HG02571 (cell line): Measurements from ENCODE around the gene POFUT2.
A peak's percentile ranks its signal among the peaks of the same experiment; 100 is the strongest.

Experiments
- ATAC-seq: cut with Tn5 transposase; IDR thresholded peaks from one replicate; pipeline ENCODE4 v1.9.1; 2021; ENCODE audit warnings: mild to moderate bottlenecking, moderate library complexity; ENCODE audit not compliant: unreplicated experiment

POFUT2 gene

GRCh38 chr21:45287438-45288391 lies at the start of gene POFUT2:
Gene POFUT2 (minus strand): TSS chr21:45287895. CDS start chr21:45287871, 24 bp downstream.
- peak; percentile 76 for ATAC-seq

DNA sequence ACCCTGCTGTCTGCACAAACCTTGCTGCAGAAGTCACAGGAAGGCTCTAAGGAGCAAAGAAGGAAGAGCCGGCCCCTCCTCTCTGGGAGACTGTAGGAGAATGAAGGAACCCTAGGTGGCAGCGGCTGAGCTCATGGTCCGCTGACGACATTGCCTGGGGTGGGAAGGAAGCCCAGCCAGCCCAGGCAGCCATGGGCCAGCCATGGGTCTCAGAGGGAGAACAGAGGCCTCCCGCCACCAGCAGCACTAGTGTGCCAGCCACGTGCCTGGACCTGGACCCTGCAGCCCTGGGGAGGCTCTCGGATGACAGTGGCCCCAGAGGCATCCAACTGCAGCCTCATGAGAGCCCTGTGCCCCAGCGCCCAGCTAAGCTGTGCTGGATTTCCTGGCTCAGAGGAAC lies 49.2 kb upstream of the POFUT2 start:
- ATAC-seq = no peak

- ATAC-seq = no peak
Observed at GRCh38 chr21:45336535-45336810, 48.8 kb upstream of the POFUT2 start.

DNA sequence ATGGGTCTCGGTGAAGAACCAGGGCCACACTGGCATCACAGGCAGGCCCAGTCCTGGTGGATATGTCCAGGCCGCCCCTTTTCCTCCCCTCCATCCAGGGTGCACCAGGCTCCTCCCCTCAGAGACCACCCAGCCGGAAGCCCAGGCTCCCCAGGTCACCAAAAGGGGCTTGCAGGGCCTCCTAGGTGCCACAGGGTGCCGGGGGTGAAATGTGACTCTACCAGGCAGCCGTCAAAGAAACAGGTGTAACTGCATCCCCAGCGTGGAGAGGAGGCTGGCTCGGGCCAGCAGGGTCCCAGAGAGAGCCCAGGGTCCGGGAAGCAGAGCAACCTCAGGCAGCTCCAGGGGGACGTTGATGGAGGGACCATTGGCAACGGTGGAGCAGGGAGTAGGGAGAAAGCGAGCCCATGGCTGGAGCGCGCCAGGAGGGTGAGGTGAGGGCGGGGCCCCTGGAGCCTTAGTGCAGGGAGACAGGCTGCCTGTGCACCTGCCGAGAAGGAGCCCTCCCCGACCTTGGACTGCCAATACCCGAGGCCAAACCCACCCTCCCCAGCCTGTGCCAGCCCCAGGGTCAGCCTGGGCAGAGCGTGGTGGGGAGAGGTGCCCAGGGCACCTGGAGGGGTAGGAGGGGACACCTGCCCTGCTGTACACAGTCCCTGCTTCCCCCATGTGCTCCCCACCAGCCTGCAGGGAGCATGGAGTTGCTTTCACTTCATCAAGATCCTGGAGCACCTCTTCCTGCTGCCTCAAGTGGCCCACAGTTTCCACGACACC lies 48.3 kb upstream of the POFUT2 start:
- ATAC-seq = no peak

DNA sequence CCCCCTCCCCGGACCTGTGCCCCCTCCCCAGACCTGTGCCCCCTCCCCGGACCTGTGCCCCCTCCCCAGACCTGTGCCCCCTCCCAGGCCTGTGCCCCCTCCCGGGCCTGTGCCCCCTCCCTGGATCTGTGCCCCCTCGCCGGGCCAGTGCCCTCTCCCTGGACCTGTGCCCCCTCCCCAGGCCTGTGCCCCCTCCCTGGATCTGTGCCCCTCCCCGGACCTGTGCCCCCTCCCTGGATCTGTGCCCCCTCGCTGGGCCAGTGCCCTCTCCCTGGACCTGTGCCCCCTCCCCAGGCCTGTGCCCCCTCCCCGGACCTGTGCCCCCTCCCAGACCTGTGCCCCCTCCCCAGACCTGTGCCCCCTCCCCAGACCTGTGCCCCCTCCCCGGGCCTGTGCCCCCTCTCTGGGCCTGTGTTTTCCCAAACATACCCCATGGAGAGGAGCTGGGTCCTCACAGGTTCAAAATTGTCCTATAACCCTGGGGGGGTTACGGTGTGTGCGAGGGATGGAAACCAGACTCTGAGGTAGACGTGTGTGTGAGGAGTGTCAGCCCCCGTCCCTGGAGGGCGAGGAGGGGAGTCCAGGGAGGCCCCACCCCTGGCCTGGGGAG lies 47.6 kb upstream of the POFUT2 start:
- no peak for ATAC-seq

GRCh38 chr21:45334591-45335081 lies 46.9 kb upstream of the POFUT2 start:
- no peak for ATAC-seq

DNA sequence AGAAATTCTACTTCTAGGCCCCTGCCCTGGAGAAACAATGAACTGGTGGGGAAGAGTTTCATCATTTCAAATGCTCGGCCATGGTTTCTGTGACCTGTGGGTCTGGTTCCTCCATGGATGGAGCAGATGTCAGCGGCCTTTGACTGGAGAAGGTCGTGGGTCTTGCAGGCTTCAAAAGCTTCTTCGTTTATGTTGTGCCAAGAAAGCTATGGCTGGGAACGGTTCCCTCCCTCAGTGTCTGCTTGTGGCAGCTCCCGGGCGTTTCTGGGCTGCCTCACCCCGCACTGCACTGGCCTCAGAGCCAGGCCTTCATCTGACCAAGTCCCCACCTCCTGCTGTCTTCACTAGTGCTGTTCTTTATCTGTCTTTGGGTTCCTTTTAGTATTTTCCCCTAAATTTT lies 46.4 kb upstream of the POFUT2 start:
- ATAC-seq = no peak

- ATAC-seq = no peak
Observed at GRCh38 chr21:45333583-45334121, 46.0 kb upstream of the POFUT2 start.

GRCh38 chr21:45332981-45333582 lies 45.4 kb upstream of the POFUT2 start:
- no peak for ATAC-seq

- ATAC-seq = no peak
Observed at GRCh38 chr21:45332415-45332814, 44.7 kb upstream of the POFUT2 start.

DNA sequence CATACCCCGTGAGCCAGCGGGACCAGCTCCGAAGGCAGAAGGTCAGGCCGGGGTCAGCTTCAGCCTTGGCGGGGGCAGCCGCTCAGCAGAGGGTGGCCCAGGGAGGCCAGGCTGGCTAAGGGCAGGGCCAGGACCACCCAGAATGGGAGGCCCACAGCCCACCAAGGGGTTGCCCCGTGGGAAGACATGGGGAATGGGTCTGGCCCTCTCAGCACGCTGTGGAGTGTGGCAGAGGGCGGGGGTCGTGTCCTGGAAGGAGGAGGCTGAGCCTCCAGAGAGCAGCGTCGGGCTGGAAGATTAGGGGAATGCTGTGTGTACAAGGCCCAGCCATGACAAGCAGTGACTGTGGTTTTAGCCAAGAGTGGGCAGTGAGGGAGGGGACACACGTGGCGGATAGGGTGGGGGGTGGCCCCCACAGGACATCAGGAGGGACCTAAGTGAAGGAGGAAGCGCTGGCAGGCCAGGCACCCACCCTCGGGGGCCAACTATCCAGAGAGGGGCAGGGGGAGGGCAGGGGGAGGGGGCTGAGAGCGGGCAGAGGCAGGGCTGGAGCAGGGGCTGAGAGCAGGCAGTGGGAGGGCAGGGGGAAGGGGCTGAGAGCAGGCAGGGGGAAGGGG lies 43.9 kb upstream of the POFUT2 start:
- no peak for ATAC-seq

- no peak for ATAC-seq
Observed at GRCh38 chr21:45330851-45331261, 43.2 kb upstream of the POFUT2 start.

GRCh38 chr21:45330075-45330781 lies 42.5 kb upstream of the POFUT2 start:
- ATAC-seq = no peak

- no peak for ATAC-seq
Observed at GRCh38 chr21:45329261-45330074, 41.8 kb upstream of the POFUT2 start.

DNA sequence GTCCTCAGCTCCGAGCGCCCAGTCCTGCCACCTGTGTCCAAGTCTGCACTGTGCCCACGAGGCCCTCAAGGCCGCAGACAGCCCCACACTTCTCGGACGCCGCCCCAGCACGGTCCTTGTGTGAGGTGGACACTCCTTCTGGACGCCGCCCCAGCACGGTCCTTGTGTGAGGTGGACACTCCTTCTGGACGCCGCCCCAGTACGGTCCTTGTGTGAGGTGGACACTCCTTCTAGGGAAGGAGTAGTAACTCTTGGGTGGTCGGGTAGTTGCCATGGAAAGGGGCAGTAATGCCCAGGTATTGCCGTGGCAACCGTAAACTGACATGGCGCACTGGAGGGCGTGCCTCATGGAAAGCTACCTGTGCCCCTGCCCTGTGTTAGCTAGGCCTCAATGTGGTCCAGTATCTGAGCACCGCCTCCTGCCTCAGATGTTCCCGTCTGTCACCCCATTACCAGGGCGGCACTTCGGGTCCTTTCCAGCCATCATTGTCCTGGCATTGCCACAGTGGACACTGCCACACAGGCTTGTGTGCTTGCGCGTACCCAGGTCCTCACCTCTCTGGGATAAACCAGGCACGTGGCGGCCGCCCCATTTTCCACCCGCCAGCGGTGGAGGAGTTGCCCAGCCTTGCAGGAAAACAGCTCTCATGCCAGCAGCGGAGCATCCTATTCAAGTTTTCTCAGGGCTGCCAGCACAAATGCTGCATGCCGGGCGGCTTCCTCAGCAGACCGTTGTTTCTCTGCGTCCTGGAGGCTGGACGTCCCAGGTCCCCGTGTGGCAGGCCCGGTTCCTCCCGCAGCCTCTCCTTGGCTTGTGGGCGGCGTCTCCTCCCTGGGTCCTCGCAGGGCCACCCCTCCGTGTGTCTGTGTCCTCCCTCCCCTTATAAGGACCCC lies 40.8 kb upstream of the POFUT2 start:
- ATAC-seq = no peak

- no peak for ATAC-seq
Observed at GRCh38 chr21:45327441-45328197, 39.9 kb upstream of the POFUT2 start.

- no peak for ATAC-seq
Observed at GRCh38 chr21:45326891-45327440, 39.3 kb upstream of the POFUT2 start.
